ENCODE results near the gene ABCA4.

Gene ABCA4

DNA sequence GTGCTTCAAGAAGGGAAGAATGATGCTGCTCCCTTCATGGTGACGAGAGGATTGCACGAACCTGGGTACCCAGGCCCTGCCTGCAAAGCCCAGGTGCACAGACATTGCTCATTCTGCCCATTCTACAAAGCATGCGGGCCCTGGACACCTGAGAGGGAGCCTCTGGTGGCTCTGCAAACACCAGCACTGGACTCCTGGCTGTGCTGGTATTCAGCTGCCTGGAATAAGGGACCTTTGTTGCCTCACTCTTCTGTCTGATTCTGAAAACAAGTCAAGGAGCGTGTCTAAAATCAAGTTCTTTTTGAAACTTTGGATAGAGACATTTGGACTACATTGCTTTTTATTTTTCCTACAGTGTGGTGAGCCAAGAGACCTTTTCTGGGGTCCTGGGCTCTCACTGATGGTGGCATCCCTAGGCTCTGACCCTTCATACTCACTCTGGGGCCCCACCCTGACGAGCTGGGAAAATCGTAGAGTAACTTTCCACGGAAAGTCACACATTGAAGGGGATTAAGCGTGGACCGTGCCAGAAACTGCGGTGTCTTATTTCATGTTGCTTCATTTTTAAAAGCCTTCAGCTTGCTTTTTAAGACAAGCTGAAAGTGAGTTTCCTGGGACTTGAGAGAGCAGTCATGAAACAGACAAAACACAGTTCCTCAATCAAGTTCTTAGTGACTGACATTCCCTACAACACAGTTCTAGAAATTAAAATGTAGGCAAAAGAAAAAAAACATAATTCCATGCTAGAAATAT lies 24.0 kb downstream of the ABCA4 start:
- TF ChIP-seq, protein P1, sequence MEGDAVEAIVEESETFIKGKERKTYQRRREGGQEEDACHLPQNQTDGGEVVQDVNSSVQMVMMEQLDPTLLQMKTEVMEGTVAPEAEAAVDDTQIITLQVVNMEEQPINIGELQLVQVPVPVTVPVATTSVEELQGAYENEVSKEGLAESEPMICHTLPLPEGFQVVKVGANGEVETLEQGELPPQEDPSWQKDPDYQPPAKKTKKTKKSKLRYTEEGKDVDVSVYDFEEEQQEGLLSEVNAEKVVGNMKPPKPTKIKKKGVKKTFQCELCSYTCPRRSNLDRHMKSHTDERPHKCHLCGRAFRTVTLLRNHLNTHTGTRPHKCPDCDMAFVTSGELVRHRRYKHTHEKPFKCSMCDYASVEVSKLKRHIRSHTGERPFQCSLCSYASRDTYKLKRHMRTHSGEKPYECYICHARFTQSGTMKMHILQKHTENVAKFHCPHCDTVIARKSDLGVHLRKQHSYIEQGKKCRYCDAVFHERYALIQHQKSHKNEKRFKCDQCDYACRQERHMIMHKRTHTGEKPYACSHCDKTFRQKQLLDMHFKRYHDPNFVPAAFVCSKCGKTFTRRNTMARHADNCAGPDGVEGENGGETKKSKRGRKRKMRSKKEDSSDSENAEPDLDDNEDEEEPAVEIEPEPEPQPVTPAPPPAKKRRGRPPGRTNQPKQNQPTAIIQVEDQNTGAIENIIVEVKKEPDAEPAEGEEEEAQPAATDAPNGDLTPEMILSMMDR (IDR thresholded peaks at IDR 0.05; ENCODE audit: extremely low read depth, missing control alignments): no peak
- no peak for DNase-seq (ENCODE audit: low spot score)

DNA sequence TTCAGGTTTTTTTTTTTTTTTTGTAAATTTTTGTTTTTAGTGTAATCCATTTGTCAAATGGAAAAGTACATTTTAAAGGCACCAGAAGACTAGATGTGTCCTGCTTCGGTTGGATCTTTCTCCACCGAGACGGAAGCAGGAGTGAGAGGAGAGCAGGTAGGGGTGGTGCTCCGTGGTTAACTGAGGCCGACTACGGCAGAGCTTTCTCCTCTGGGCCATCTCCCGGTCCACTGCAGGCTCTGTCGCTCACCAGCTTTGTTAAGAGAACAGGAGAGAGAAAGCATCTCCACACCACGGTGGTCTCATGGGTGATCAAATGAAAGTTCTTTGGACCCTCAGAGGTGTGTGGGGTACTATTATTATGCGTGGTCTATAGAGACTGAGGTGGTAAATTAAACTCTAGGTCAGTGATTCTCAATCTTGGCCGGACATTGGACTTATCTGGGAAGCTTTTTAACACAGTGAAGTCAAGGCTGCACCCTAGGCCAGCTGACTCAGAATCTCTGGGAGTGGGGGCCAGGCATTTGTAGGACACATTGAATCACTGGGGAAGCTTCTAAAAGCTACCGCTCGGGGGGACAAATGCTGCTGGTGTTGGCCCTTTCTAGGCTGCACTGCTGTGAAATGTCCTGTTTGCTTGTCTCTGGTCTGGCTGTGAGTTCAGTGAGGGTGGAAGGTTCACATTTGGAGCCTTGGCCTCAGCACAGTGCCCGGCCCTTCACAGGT lies 25.0 kb downstream of the ABCA4 start:
- no peak for DNase-seq (ENCODE audit: low spot score)
- TF ChIP-seq, protein P1 (IDR thresholded peaks at IDR 0.05; ENCODE audit: extremely low read depth, missing control alignments): no peak

DNA sequence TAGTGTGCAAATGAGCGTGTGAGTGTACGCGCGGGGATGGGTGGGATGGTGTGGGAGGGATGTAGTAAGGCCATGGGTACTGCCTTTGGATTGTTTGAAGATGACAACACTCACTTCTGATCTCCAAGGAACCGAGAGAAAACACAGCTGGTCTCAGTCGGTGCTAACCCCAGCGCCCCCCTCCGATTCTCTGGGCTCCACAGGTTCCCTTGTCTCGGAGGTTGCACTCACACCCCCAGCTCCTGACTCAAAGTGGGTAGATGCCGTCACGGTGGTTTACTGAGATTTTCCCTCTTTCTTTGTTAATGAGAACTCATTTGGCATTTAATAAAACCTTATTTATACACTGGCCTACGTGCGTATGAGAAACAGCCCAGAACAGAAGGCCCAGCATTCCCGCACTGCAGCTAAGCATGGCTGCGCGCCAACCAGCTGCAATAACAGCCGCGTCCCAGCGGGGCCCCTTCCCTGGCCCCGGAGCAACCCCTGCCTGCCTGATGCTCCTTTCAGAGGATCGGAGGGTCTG lies 25.8 kb downstream of the ABCA4 start:
- TF ChIP-seq, protein P1 (IDR thresholded peaks at IDR 0.05; ENCODE audit: extremely low read depth, missing control alignments): no peak
- no peak for DNase-seq (ENCODE audit: low spot score)

DNA sequence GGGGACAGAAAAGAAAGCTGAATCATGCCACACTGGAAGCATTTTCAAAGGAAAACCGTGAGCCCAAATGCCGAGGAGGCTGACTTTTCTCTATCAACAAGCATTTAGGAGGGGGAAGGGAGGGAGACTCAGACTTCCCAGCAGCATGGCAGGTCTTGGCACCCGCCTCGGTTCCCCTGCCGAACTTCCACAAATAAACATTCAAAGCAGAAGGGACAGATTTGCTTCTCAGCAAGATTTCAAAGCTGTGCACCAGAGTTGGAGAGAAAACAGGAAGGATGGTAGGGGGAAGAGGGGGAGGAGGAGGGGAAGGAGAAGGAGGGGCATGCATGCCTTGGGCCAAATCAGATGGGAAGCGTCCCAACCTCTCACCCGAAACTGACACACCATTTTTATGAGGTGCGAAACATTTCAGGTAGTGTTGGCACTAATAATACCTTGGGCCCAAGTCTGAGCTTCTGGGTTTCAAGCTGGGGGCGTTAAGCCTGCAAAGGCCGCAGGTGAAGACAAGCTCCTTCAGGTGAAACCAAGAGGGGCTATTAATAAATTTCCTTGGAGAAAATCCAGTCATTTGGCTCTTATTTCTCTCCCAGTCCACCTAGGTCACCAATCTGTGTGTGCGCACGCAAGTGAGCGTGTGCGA lies 26.4 kb downstream of the ABCA4 start:
- DNase-seq (ENCODE audit: low spot score): no peak
- TF ChIP-seq, protein P1 (IDR thresholded peaks at IDR 0.05; ENCODE audit: extremely low read depth, missing control alignments): no peak

DNA sequence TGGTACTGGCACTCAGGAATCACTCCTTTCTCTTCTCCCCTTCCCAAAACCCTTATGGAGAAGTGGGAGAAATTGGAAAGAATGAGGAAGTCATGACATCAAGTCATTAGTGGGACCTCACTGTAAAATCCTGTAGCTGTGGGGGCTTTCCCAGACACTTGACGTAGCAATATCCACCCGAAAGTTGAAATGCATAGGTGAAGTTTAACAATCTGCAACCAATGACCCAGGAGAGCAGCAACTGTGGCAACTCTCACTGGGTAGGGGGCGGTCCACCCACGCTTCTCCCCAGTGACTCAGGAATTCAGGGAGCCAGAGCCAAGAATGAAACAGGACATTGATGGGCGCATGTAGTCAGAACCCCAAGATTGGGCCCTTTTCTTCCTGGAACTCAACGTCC lies 27.0 kb downstream of the ABCA4 start:
- no peak for DNase-seq (ENCODE audit: low spot score)
- TF ChIP-seq, protein P1 (IDR thresholded peaks at IDR 0.05; ENCODE audit: extremely low read depth, missing control alignments): no peak

DNA sequence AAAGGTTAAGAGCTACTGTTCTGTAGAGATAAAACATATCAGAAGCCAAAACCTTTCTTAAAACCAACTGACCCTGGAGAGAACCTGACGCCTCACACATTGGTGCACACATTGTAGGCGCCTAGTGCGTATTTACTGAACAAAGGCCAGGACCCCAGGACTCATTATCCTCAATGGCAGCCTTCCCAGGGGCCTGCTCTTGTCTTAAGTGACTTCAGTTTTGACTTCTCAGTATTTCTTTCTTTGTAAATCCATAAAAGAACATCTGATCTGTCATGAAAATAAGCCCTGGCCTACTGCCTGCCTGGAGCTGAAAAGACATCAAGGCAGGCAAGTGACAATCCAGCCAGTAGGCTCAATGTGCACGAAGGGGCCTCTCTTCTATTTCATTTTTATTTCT lies 27.6 kb downstream of the ABCA4 start:
- TF ChIP-seq, protein P1 (IDR thresholded peaks at IDR 0.05; ENCODE audit: extremely low read depth, missing control alignments): no peak

DNA sequence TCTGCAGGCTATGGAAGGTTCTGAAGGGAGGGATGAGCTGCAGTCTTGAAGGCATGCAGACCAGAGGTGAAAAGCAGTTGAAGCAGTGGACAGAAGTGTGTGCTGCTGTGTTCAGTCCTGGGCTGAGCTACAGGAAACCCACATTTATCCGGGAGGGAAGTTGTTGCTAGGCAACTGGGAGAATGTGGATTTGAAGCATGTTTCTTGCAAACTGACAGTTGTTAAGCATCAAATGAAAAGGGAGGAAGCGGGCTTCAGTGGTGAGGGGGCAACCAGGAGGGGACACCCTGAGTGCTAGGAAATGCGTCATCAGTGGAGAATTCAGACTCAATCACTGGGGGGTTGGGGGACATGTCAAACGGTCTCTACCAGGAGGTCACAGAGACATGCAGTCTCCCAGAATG lies 28.7 kb downstream of the ABCA4 start:
- TF ChIP-seq, protein P1 (IDR thresholded peaks at IDR 0.05; ENCODE audit: extremely low read depth, missing control alignments): no peak
- DNase-seq (ENCODE audit: low spot score): no peak

More for the DNA sequence above, 27.6 kb downstream of the ABCA4 start:
- no peak for DNase-seq (ENCODE audit: low spot score)

Data from GM20000 (cell line).